Endothelial cell of umbilical vein (primary cell): Measurements from ENCODE around the gene TMEM252.

Experiments used
- EZH2 ChIP-seq: IDR thresholded peaks from 2 replicates; pipeline ENCODE4 v1.6.1; 2012; ENCODE audit warnings: borderline replicate concordance, low read depth, mild to moderate bottlenecking, moderate library complexity, low read length, inconsistent platforms; ENCODE audit not compliant: severe bottlenecking
- POLR2A ChIP-seq: IDR thresholded peaks from 2 replicates; pipeline ENCODE4 v1.6.1; 2012; ENCODE audit warnings: low read depth, mild to moderate bottlenecking, control low read depth, low read length
- POLR2AphosphoS5 ChIP-seq: IDR thresholded peaks from 2 replicates; pipeline ENCODE4 v1.6.1; 2012; ENCODE audit warnings: low read depth, mild to moderate bottlenecking, control low read depth, low read length, moderate library complexity; ENCODE audit not compliant: insufficient read depth
- TF ChIP-seq, protein P1 (sequence below), 2 donors: IDR thresholded peaks; 1 replicate in 1 of 2; 2 replicates in 1 of 2; pipeline ENCODE4 v1.5.1; 2011; ENCODE audit warnings: low read length in 2 of 2, mild to moderate bottlenecking in 2 of 2, moderate library complexity in 2 of 2, control low read depth in 1 of 2, inconsistent platforms in 1 of 2, low read depth in 1 of 2; ENCODE audit not compliant: insufficient read depth in 1 of 2; ENCODE audit errors: extremely low read depth in 1 of 2

DNA sequence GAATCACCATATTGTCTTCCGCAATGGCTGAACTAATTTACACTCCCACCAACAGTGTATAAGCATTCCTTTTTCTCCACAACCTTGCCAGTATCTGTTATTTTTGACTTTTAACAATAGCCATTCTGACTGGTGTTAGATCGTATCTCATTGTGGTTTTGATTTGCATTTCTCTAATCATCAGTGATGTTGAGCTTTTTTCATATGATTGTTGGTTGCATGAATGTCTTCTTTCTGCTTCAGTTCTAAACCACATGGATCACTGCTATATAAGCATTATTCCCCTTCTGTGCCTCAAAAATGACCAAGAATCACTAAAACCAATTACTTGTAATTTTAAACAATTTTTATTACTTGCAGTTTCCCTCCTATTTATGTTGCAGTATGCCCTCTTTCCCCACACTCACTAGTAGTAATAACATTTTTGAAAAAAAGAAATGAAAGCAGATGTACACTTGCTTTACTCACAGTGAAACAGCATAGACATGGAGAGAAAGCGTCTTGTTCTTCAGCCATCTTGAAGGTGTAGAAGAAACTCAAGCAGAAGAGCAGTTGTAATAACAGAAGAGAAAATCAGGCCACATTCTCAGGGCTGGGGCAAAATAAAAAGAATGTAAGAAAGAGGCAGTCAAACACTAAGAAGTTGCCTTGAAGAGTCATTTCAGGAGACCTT, 4.5 kb upstream of the TMEM252 start:
- TF ChIP-seq POLR2A (no peak), POLR2AphosphoS5 (no peak), EZH2 (no peak)
- TF ChIP-seq, protein P1, sequence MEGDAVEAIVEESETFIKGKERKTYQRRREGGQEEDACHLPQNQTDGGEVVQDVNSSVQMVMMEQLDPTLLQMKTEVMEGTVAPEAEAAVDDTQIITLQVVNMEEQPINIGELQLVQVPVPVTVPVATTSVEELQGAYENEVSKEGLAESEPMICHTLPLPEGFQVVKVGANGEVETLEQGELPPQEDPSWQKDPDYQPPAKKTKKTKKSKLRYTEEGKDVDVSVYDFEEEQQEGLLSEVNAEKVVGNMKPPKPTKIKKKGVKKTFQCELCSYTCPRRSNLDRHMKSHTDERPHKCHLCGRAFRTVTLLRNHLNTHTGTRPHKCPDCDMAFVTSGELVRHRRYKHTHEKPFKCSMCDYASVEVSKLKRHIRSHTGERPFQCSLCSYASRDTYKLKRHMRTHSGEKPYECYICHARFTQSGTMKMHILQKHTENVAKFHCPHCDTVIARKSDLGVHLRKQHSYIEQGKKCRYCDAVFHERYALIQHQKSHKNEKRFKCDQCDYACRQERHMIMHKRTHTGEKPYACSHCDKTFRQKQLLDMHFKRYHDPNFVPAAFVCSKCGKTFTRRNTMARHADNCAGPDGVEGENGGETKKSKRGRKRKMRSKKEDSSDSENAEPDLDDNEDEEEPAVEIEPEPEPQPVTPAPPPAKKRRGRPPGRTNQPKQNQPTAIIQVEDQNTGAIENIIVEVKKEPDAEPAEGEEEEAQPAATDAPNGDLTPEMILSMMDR (IDR thresholded peaks at IDR 0.05; ENCODE audit: extremely low read depth in 1 of 2, insufficient read depth in 1 of 2, low read depth in 1 of 2, low read length in 2 of 2): no peak
